Mesenchymal stem cell (in vitro differentiated cells and primary cell): ENCODE measurements around the gene TAP2.
A peak's percentile ranks its signal among the peaks of the same experiment; 100 is the strongest.

ENCODE experiments used
- DNase-seq: peaks from one replicate; pipeline ENCODE4 v3.0.0-alpha.2; 2013
- H2AFZ ChIP-seq: one replicate; pipeline ENCODE4 v1.6.1; 2013; ENCODE audit warnings: low read depth, mild to moderate bottlenecking, control low read depth, inconsistent platforms, low read length, moderate library complexity
- H2AK5ac ChIP-seq: 2 replicates; pipeline ENCODE4 v1.6.1; 2013; ENCODE audit warnings: low read length, moderate library complexity, mild to moderate bottlenecking, inconsistent platforms; ENCODE audit not compliant: severe bottlenecking
- H2BK120ac ChIP-seq: one replicate; pipeline ENCODE4 v1.6.1; 2013; ENCODE audit warnings: low read depth, mild to moderate bottlenecking, inconsistent platforms, low read length, moderate library complexity
- H2BK12ac ChIP-seq, 2 experiments: one replicate each; pipeline ENCODE4 v1.6.1; 2013; ENCODE audit warnings: inconsistent platforms in 2 of 2, low read length in 2 of 2, mild to moderate bottlenecking in 2 of 2, moderate library complexity in 2 of 2, control low read depth in 1 of 2
- H2BK15ac ChIP-seq: one replicate; pipeline ENCODE4 v1.6.1; 2013; ENCODE audit warnings: mild to moderate bottlenecking, low read depth, inconsistent platforms; ENCODE audit not compliant: poor library complexity, severe bottlenecking
- H2BK5ac ChIP-seq: 2 replicates; pipeline ENCODE4 v1.6.1; 2013; ENCODE audit warnings: low read depth, mild to moderate bottlenecking, low read length, control low read depth, inconsistent platforms; ENCODE audit not compliant: poor library complexity, severe bottlenecking
- H3K14ac ChIP-seq, 2 experiments: one replicate each; pipeline ENCODE4 v1.6.1; 2013; ENCODE audit warnings: inconsistent platforms in 2 of 2, low read length in 2 of 2, control low read depth in 1 of 2, mild to moderate bottlenecking in 1 of 2, moderate library complexity in 1 of 2
- H3K18ac ChIP-seq, 2 experiments: one replicate each; pipeline ENCODE4 v1.6.1; 2013; ENCODE audit warnings: inconsistent platforms in 2 of 2, low read length in 2 of 2, control low read depth in 1 of 2, low read depth in 1 of 2, mild to moderate bottlenecking in 1 of 2
- H3K23ac ChIP-seq, 2 experiments: one replicate each; pipeline ENCODE4 v1.6.1; 2013; ENCODE audit warnings: inconsistent platforms in 2 of 2, low read length in 2 of 2, mild to moderate bottlenecking in 2 of 2, moderate library complexity in 2 of 2, control low read depth in 1 of 2
- H3K27ac ChIP-seq: 2 replicates; pipeline ENCODE4 v1.5.1; 2013; ENCODE audit warnings: mild to moderate bottlenecking, moderate library complexity, low read length, control low read depth, inconsistent platforms; ENCODE audit not compliant: poor library complexity, severe bottlenecking
- H3K27me3 ChIP-seq, 2 experiments: 2 replicates each; pipeline versions ENCODE4 v1.6.1 to v1.7.0; 2013; ENCODE audit warnings: low read length in 2 of 2, mild to moderate bottlenecking in 2 of 2, moderate library complexity in 2 of 2, control low read depth in 1 of 2, inconsistent platforms in 1 of 2; ENCODE audit not compliant: control insufficient read depth in 1 of 2, insufficient read depth in 1 of 2
- H3K36me3 ChIP-seq, 2 experiments: 2 replicates each; pipeline versions ENCODE4 v1.6.1 to v1.7.0; 2013; ENCODE audit warnings: low read length in 2 of 2, control low read depth in 1 of 2, inconsistent platforms in 1 of 2, low read depth in 1 of 2, mild to moderate bottlenecking in 1 of 2; ENCODE audit not compliant: insufficient read depth in 2 of 2, control insufficient read depth in 1 of 2
- H3K4ac ChIP-seq, 2 experiments: one replicate each; pipeline ENCODE4 v1.6.1; 2013; ENCODE audit warnings: inconsistent platforms in 2 of 2, low read length in 2 of 2, mild to moderate bottlenecking in 2 of 2, moderate library complexity in 2 of 2, control low read depth in 1 of 2, low read depth in 1 of 2
- H3K4me1 ChIP-seq: 2 replicates; pipeline ENCODE4 v1.6.1; 2013; ENCODE audit warnings: low read depth, low read length, control low read depth; ENCODE audit not compliant: control insufficient read depth, insufficient read depth
- H3K4me2 ChIP-seq: 2 replicates; pipeline ENCODE4 v1.6.1; 2013; ENCODE audit warnings: low read length, mild to moderate bottlenecking, inconsistent platforms; ENCODE audit not compliant: poor library complexity, severe bottlenecking
- H3K4me3 ChIP-seq, 2 experiments: 2 replicates each; pipeline versions ENCODE4 v1.5.1 to v1.7.0; 2013; ENCODE audit warnings: low read length in 2 of 2, mild to moderate bottlenecking in 2 of 2, control low read depth in 1 of 2, low read depth in 1 of 2; ENCODE audit not compliant: insufficient read depth in 1 of 2
- H3K79me1 ChIP-seq: replicated peaks from 2 replicates; pipeline ENCODE4 v1.6.1; 2013; ENCODE audit warnings: mild to moderate bottlenecking, control low read depth, low read length, inconsistent platforms; ENCODE audit not compliant: poor library complexity, severe bottlenecking
- H3K9ac ChIP-seq: 2 replicates; pipeline ENCODE4 v1.7.0; 2013; ENCODE audit warnings: mild to moderate bottlenecking, low read length, moderate library complexity
- H3K9me3 ChIP-seq: 2 replicates; pipeline ENCODE4 v1.7.0; 2013; ENCODE audit warnings: mild to moderate bottlenecking, low read length; ENCODE audit not compliant: control insufficient read depth
- H4K8ac ChIP-seq: one replicate; pipeline ENCODE4 v1.6.1; 2013; ENCODE audit warnings: inconsistent platforms, mild to moderate bottlenecking, low read length, moderate library complexity
- H4K91ac ChIP-seq: one replicate; pipeline ENCODE4 v1.6.1; 2013; ENCODE audit warnings: mild to moderate bottlenecking, low read length, inconsistent platforms
- WGBS: methylation state at CpG from one replicate; pipeline ENCODE4 v1.1.7; 2013; ENCODE audit warnings: mixed read lengths; 5-methylcytosine and 5-hydroxymethylcytosine counted together

Gene TAP2

GRCh38 chr6:32867554-32868256 lies 29.2 kb upstream of the TAP2 start:
- no peak overlapping the region for H3K18ac ChIP-seq
- H3K4me2 ChIP-seq = no peak overlapping the region
- 60% methylated on average over 7 of the region's 8 CpGs for WGBS
- H3K4me1 ChIP-seq = no peaks in the 10 kb centered on the region
- no peaks in the 10 kb centered on the region for H3K9me3 ChIP-seq
- H4K91ac ChIP-seq = no peak overlapping the region
- no peak overlapping the region for H3K14ac ChIP-seq
- no peak overlapping the region for H3K27ac ChIP-seq
- peaks cover 5 to 24% of the 10 kb centered on the region in 2 experiments for H3K27me3 ChIP-seq
- no peak overlapping the region for H3K4ac ChIP-seq
- no peak overlapping the region for H2AK5ac ChIP-seq
- no peak for DNase-seq
- H4K8ac ChIP-seq = no peak overlapping the region
- no peak overlapping the region for H2BK5ac ChIP-seq
- peak overlapping the region; percentile 40 for H3K9ac ChIP-seq
- no peak overlapping the region for H3K23ac ChIP-seq
- H2BK120ac ChIP-seq = no peak overlapping the region
- no peak overlapping the region for H2BK15ac ChIP-seq
- no peak overlapping the region for H2AFZ ChIP-seq
- H3K4me3 ChIP-seq = no peak overlapping the region
- no peak overlapping the region for H2BK12ac ChIP-seq
- H3K79me1 ChIP-seq = no peaks in the 10 kb centered on the region
- H3K36me3 ChIP-seq = no peaks in the 10 kb centered on the region

DNA sequence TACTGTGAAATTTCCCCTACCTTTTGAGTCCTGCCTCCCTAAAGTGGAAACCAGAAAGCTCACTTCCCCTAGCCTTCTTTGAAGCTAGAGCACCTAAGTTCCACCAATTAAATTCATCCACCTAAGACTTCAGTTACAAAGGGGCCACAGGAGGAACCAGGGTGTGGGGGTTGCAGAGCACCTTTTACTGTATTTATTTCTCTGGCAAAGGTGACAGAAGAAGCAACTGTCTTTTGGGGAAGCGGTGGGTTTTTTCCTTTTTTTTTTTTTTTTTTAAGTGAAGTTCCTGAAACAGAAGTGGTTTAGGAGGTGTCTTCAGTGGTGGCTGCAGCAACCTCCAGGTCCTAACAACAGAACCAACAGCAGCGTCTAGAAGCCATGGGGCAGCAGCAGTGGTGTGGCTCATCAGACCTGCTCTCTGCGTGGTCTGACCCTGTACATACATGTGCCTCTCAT lies 28.5 kb upstream of the TAP2 start:
- Histone ChIP-seq H2AFZ (no peak overlapping the region), H3K79me1 (no peaks in the 10 kb centered on the region), H3K18ac (no peak overlapping the region), H2BK5ac (no peak overlapping the region), H3K9ac (no peak overlapping the region), H4K91ac (no peak overlapping the region), H3K4me2 (no peak overlapping the region), H3K4me1 (no peaks in the 10 kb centered on the region), H3K4ac (no peak overlapping the region), H3K23ac (no peak overlapping the region), H3K36me3 (no peaks in the 10 kb centered on the region), H2AK5ac (no peak overlapping the region), H4K8ac (no peak overlapping the region), H2BK12ac (no peak overlapping the region), H3K27ac (no peak overlapping the region), H3K27me3 (peaks cover 5 to 24% of the 10 kb centered on the region in 2 experiments), H3K14ac (no peak overlapping the region), H3K4me3 (no peak overlapping the region), H2BK120ac (no peak overlapping the region), H2BK15ac (no peak overlapping the region), H3K9me3 (no peaks in the 10 kb centered on the region)
- 86% methylated on average over 2 of the region's 3 CpGs for WGBS
- no peak for DNase-seq

- Histone ChIP-seq H2BK15ac (no peak overlapping the region), H3K14ac (no peak overlapping the region), H3K27ac (no peak overlapping the region), H2BK120ac (no peak overlapping the region), H2BK12ac (no peak overlapping the region), H3K4me2 (no peak overlapping the region), H4K91ac (no peak overlapping the region), H3K36me3 (no peaks in the 10 kb centered on the region), H3K18ac (no peak overlapping the region), H4K8ac (no peak overlapping the region), H2AK5ac (no peak overlapping the region), H3K4me1 (no peaks in the 10 kb centered on the region), H3K9ac (no peak overlapping the region), H3K23ac (no peak overlapping the region), H2BK5ac (no peak overlapping the region), H3K4ac (no peak overlapping the region), H3K27me3 (peaks cover 5 to 24% of the 10 kb centered on the region in 2 experiments), H3K4me3 (no peak overlapping the region), H3K9me3 (no peaks in the 10 kb centered on the region), H2AFZ (no peak overlapping the region), H3K79me1 (no peaks in the 10 kb centered on the region)
- DNase-seq = no peak
- WGBS = 81% methylated on average over 9 of the region's 10 CpGs
These were observed 27.3 kb upstream of the TAP2 start for GRCh38 chr6:32865724-32866443.

GRCh38 chr6:32862725-32863124 lies 24.2 kb upstream of the TAP2 start:
- H3K23ac ChIP-seq = no peak overlapping the region
- H3K18ac ChIP-seq = no peak overlapping the region
- peaks cover 0 to 30% of the 10 kb centered on the region in 2 experiments for H3K36me3 ChIP-seq
- no peaks in the 10 kb centered on the region for H3K9me3 ChIP-seq
- H3K4me1 ChIP-seq = no peaks in the 10 kb centered on the region
- H4K8ac ChIP-seq = no peak overlapping the region
- H2BK5ac ChIP-seq = no peak overlapping the region
- H3K14ac ChIP-seq = no peak overlapping the region
- WGBS = 78% methylated on average over 3 of the region's 3 CpGs
- no peak for DNase-seq
- no peak overlapping the region for H2AFZ ChIP-seq
- H4K91ac ChIP-seq = no peak overlapping the region
- no peak overlapping the region for H2BK120ac ChIP-seq
- no peaks in the 10 kb centered on the region for H3K79me1 ChIP-seq
- H2BK12ac ChIP-seq = no peak overlapping the region
- H3K4me3 ChIP-seq = no peak overlapping the region
- H3K4ac ChIP-seq = no peak overlapping the region
- H3K9ac ChIP-seq = no peak overlapping the region
- H3K27me3 ChIP-seq = peaks cover 0 to 14% of the 10 kb centered on the region in 2 experiments
- no peak overlapping the region for H2AK5ac ChIP-seq
- H3K4me2 ChIP-seq = no peak overlapping the region
- H3K27ac ChIP-seq = no peak overlapping the region
- no peak overlapping the region for H2BK15ac ChIP-seq
